22Rv1 (cell line): ENCODE results near the gene ARL10.

ENCODE experiments used
- ZFX ChIP-seq: fragments of 450-650 bp; IDR thresholded peaks from 2 replicates; pipeline ENCODE4 v1.6.1; 2017; ENCODE audit warnings: antibody characterized with exemption, borderline replicate concordance
- TF ChIP-seq, protein P1 (sequence below): fragments of 450-650 bp; IDR thresholded peaks from 2 replicates; pipeline ENCODE4 v1.5.1; 2017; ENCODE audit warnings: mild to moderate bottlenecking

GRCh38 chr5:176368726-176369125, 3.4 kb downstream of the ARL10 start:
- TF ChIP-seq, protein P1, sequence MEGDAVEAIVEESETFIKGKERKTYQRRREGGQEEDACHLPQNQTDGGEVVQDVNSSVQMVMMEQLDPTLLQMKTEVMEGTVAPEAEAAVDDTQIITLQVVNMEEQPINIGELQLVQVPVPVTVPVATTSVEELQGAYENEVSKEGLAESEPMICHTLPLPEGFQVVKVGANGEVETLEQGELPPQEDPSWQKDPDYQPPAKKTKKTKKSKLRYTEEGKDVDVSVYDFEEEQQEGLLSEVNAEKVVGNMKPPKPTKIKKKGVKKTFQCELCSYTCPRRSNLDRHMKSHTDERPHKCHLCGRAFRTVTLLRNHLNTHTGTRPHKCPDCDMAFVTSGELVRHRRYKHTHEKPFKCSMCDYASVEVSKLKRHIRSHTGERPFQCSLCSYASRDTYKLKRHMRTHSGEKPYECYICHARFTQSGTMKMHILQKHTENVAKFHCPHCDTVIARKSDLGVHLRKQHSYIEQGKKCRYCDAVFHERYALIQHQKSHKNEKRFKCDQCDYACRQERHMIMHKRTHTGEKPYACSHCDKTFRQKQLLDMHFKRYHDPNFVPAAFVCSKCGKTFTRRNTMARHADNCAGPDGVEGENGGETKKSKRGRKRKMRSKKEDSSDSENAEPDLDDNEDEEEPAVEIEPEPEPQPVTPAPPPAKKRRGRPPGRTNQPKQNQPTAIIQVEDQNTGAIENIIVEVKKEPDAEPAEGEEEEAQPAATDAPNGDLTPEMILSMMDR = no peak
- TF ChIP-seq ZFX = no peak
